ENCODE measurements around the gene CDHR3.

The CDHR3 gene

DNA sequence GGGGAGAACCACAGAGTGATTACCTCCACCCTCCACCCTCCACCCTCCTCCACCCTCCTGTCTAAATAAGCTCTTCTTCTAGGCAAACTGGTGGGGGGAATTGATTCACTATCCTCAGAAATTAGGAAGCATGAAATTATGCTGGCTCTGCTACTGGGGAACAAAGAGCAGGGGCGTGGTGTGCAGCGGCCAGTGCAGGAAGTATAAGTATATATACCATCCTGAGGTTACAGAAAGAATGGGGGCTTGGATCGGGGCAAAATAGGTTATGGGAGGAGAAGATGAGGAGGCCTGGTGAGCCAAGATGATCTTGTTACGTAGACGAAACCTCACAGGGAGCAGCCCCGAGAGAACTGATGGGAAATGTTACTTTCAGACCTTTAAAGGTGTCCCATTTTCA, 100.0 kb downstream of the CDHR3 start:
- DNase-seq (ENCODE audit: low read depth in 4 of 4, low spot score in 1 of 4): no peak

DNA sequence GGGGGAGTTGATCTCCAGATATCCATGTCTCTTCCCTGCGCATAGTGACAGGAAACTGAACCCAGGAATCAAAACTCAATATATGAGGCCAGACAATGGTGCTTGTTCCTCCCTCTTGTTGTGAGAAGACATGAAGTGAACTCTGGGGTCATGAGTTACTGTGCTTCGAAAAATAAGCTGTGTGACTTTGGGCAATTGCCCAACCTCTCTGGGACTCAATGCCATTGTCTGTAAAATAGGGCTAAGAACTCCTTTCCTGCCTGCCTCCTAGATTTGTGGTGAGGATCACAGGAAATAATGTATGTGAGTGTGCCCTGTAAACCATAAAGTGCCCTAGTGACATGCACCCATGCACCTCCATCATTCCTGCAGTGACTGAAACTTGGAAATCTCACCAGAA, 100.6 kb downstream of the CDHR3 start:
- no peak for DNase-seq (ENCODE audit: low read depth in 4 of 4, low spot score in 1 of 4)

GRCh38 chr7:106064316-106064715, 101.3 kb downstream of the CDHR3 start:
- no peak for DNase-seq (ENCODE audit: low read depth in 4 of 4, low spot score in 1 of 4)

DNA sequence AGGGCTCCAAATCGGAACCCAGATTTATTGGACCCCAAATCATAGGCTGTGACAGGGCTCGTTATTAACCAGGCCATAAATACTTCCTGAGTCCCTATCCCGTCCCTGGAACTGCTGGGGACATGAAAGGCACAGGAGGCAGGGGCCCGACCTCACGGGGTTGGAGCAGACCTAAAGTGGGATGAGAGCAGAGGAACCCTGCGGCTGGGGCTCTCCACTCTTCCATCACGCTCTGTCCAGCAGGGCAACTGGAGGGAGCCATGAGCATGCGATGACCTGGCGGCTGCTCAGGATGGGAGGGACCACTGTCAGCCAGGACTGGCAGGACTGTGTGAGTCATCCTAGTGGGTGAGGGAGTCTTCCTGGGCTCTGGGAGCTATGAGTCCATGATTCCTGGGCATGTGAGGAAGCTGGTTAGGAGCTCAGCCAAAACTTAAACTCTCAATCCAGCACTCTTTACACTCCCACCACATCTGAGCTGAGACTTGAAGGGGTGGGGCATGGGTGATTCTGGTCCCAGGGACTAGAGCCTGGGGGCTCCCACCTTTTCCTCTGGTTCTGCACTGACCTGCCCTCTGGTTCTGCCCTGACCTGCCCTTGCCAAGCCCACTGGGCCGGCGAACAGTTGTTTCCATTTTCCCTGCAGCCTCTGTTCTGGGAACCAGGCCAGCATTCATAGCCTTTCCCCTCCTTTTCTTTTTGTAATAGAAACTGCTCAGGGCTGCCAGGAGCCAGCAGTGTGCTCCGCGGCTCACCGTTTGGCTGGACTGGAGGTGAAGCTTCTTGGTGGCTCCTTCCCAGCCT, 101.9 kb downstream of the CDHR3 start:
- no peak for DNase-seq (ENCODE audit: low read depth in 4 of 4, low spot score in 1 of 4)

- DNase-seq (ENCODE audit: low read depth in 4 of 4, low spot score in 1 of 4): no peak
These were observed 102.8 kb downstream of the CDHR3 start for GRCh38 chr7:106065575-106066500.

GRCh38 chr7:106067678-106068077, 104.6 kb downstream of the CDHR3 start:
- DNase-seq (ENCODE audit: low read depth in 4 of 4, low spot score in 1 of 4): no peak

- DNase-seq (ENCODE audit: low read depth in 4 of 4, low spot score in 1 of 4): no peak
These were observed 105.5 kb downstream of the CDHR3 start for GRCh38 chr7:106068538-106068961.

GRCh38 chr7:106068986-106069385, 105.9 kb downstream of the CDHR3 start:
- no peak for DNase-seq (ENCODE audit: low read depth in 4 of 4, low spot score in 1 of 4)

DNA sequence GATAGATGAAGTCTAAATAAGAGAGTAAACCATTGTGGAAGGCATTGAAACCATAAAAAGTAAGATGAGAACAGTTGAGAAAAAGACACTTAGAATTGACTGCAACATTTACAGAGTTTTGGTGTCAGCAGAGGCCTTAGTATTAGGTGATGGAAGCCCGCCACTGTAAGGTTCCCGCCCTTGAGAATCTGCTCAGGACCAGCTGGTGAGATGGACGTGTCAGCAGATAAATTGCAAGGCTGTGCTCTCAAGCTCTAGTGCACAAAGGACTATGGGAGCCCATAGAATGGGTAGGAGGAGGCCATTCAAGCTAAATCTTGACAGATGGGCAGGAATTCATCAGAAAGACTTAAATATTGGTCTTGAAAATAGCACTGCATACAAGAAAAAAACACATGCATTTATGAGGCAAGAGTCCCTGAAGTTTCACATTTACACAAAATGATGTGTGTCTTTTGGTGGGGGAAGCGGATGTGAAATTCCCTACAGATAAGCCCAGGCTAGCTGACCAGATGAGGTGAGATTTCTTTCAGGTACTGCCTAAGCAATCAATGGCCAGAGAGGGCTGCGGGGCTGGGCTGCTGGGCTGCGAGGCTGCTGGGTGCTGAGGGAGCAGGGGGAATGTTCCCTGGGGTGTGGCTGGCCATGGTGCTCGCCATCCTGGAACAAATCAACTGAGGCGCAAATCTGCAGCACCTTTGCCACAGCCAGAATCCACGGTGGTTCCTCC, 106.6 kb downstream of the CDHR3 start:
- DNase-seq (ENCODE audit: low read depth in 4 of 4, low spot score in 1 of 4): no peak

- no peak for DNase-seq (ENCODE audit: low read depth in 4 of 4, low spot score in 1 of 4)
These were observed 107.1 kb downstream of the CDHR3 start for GRCh38 chr7:106070201-106070551.

- DNase-seq (ENCODE audit: low read depth in 4 of 4, low spot score in 1 of 4): no peak
These were observed 107.6 kb downstream of the CDHR3 start for GRCh38 chr7:106070567-106071254.

DNA sequence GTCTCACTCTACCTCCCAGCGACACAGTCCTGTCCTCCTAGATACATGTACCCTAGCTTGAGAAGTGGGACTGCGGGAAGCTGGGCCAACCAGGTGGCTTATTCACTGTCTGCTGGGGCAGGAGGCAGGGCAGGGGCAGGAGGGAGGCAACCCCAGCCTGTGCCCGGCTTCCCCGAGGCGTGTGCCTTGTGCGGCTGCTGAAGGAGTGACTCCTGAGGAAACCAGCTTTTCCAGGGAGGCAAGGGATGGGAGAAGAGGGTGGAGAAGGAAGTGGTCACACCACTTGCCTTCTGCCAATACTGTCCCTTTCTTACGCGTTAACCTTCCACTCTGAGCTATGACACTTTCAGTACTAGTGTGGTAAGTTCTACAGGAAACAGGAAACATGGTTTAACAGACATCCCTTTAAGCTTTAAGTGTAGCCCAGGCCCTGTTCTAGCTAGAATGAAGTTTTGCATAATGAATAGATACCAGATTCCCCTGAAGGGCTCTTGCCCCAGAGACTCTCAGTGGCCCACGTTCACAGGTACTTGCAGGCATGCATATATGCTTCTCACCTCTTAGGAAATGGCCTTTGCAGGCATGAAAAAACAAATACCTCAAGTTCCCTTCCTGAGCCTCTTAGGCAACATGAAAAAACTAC, 108.4 kb downstream of the CDHR3 start:
- DNase-seq (ENCODE audit: low read depth in 4 of 4, low spot score in 1 of 4): peak in 2 of 4 experiments; percentile 11 to 17

DNA sequence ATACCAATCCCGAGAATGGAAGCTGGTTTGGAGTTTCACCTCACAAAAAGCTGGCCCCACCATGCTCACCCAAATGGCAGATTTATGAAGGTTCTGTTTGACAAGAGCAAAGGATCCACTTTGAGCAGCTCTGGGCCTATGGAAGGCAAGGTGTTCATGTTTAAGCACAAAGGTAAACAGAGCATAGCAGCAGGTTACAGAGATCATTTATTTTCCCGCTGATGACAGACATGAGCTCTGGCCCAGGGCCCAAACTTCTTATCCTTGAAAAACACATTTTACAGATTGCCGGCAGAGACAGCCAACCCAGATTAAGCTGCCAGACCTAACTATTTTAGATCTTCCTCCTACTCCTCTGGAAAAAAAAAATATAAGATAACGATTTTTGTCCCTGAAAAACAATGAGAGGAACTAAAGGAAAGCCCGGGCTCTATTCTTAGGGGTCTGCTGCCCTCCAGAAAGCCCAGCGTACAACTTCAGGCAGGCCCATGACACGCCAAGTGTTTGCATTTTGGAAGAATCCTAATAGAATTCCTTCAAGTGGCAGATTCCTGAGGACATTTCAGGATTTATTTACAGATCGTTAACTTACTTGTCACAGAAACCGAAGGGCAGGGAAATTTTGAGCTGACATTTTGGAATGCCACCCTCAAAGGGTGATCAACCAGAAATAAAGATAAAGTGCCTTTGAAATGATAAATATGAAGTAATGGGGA, 109.1 kb downstream of the CDHR3 start:
- DNase-seq (ENCODE audit: low read depth in 4 of 4, low spot score in 1 of 4): no peak

GRCh38 chr7:106072715-106073091, 109.6 kb downstream of the CDHR3 start:
- DNase-seq (ENCODE audit: low read depth in 4 of 4, low spot score in 1 of 4): no peak

GRCh38 chr7:106073701-106074100, 110.6 kb downstream of the CDHR3 start:
- no peak for DNase-seq (ENCODE audit: low read depth in 4 of 4, low spot score in 1 of 4)

GRCh38 chr7:106074257-106074656, 111.2 kb downstream of the CDHR3 start:
- no peak for DNase-seq (ENCODE audit: low read depth in 4 of 4, low spot score in 1 of 4)

DNA sequence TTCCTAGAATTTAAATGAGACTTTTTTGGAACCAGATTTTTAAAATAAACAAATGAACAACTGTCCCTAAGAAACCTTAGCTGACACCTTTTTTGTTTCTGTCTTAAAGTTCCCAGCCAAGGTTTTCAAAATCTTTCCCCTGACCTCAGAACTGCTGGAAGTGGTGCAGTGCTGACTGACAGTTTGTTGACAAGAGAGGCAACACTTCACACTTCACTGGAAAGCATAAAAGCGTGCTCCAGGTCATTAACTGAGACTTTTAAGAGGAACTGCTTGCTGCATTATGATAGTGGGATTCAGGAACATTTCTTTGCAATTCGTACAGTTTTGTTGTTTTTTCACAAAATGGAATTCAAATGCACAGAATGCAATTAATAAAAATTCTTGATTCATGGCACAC, 112.9 kb downstream of the CDHR3 start:
- DNase-seq (ENCODE audit: low read depth in 4 of 4, low spot score in 1 of 4): no peak

GRCh38 chr7:106076537-106076936, 113.5 kb downstream of the CDHR3 start:
- no peak for DNase-seq (ENCODE audit: low read depth in 4 of 4, low spot score in 1 of 4)

GRCh38 chr7:106080300-106080987, 117.4 kb downstream of the CDHR3 start:
- no peak for DNase-seq (ENCODE audit: low read depth in 4 of 4, low spot score in 1 of 4)
